NCI-H524 treated with DMSO at 0.1 percent for 48 hours (cell line): ENCODE results near the gene AKAP1.

Experiments used
- DNase-seq: peaks from one replicate; lab custom pipeline; 2025; lab: John Stamatoyannopoulos, UW

AKAP1 gene

DNA sequence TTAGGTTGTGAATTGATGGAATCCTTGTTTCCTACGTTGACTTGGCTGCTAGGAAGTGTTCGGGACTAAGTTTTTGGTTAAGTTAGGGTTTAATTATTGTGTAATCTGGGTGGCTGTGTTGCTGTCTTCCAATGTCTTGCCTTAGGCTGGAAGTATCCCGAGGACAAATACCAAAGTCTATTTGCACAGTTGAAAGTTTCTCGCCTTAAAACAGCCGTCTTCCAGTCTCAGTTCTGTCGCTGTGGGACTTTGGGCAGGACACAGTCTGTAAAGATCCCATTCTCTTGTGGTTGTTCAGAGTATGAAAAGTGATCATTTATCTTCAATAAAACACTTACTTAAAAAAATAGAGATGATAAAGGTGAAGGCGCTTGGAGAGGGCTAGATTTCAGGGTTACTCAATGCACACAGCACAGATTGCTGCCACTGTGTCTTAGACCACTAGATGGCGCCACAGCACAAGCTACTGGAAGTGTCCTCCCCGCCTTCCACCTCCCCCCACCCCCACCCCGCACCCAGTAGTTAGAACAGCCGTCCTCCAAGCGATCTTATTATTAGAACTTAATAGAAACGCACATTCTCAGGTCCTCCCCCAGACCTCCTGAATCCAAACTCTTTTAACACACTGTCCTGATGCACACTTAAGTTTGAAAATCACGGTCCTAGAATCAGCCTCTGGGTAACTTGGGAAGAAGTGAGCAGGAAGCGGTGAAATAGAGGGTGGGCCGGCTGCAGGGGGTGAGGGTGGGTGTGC is 45.8 kb downstream of the AKAP1 start:
- DNase-seq: peak; percentile 26

DNA sequence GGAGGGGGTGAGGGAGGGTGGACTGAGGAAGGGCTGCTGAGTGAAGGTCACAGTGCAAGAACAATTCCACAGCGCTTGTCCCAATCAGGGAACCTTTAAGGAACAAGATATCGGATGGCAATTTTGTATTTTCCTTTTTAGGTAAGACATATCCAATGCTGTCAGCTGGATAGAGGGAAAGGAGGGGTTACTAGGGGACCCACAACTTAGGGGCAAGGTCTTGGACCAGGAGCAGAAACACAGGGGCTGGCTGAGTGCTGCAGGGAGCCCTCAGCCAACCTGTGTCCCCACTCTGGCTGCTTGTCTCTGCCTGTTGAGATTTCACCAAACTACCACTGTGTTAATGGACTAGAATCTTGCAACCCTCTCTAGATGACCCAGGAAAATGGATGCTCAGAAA is 47.6 kb downstream of the AKAP1 start:
- DNase-seq: no peak

DNA sequence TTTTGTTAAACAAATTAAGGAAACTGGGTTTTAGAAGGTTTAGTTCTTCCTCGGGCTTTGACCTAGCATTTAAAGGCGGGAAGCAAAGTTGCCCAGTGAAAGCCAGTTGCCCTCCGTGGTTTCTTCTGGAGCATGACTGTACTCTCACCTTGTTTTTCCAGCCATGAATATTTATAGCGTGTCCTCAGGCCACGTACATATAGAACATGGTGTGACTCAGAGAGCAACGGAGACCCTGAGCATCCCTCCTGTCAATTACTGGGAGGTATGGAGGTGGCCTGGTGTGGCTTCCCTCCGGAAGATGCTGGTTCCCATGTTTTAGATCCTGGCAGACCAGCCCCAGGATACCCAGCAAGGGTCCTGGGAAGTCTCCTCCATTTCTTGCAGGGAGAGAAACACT is 48.4 kb downstream of the AKAP1 start:
- DNase-seq: no peak

DNA sequence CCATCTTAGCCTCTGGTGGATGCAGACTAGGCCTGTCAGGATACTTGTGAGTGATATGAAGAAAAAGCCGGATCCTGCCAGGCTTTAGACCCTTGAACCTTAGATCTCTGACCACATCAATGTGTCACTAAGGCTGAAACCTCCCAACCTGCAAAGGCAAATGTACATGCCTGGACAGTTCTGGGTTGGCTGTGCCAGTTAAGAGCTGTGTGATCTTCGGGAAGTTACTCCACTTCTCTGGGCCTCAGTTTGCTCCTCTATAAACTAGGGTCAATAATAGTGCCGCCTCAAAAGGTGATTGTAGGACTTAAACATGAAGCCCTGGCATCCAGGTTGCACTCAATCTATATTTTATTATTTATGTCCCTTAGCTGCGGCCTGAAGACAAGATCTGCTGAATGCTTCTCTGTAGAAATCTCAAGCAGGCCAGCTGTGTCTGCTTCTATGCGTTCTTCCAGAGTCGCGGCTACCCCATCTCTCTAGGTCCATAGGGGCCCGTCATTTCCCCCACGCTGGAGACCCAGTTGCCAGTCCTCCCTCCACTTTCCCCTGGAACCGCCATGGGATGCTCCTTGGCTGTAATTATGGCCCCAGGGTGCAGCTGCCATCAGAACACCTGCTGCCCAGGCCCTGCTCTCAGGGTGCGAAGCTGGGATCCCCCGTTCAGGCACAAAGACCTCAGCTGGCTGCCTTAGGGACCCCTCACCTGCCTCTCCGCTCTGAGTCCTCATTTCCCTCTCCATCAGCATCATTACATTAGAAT is 50.2 kb downstream of the AKAP1 start:
- no peak for DNase-seq

DNA sequence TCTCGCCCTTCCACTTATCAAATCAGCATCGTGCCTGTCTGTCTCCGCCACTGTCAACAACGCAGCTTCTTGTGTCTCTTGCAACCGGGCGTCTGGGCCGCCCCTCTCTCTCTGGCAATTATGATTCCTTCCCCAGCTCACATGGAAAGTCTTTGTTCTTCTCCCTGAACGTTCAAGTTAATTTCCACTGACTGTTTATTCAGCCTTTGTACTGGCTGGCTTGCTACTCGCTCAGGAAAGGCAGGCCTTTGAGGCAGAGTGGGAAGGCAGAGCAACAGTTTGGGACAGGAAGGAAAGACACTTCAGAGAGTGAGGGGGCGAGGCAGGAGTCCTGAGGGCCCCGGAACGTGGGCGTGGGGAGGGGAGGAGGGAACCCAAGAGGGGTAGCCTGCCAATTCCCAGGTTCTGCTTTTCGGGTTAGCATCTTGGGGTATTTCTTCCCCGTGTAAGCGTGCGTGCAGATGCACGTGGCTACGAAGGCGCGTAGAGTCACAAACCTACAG is 50.8 kb downstream of the AKAP1 start:
- no peak for DNase-seq

DNA sequence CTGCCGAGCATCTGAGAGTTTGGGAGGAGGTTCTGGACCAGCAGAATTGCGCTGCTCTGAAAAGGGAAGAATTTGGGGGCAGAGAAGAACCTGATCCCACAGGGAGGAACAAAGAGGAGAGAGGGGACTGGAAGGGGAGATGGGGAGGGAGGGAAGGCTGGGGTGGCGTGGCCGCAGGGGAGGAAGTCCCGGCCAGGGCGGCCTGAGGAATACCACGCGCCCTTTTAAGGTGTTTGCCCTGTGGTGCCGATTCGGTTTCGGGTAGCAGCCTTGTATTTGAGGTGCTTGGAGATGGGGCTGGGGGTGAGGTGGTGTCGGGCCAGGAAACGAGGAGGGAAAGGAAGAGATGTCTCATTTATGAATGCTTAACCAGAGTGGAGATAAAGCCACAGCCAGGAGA is 51.3 kb downstream of the AKAP1 start:
- no peak for DNase-seq

DNA sequence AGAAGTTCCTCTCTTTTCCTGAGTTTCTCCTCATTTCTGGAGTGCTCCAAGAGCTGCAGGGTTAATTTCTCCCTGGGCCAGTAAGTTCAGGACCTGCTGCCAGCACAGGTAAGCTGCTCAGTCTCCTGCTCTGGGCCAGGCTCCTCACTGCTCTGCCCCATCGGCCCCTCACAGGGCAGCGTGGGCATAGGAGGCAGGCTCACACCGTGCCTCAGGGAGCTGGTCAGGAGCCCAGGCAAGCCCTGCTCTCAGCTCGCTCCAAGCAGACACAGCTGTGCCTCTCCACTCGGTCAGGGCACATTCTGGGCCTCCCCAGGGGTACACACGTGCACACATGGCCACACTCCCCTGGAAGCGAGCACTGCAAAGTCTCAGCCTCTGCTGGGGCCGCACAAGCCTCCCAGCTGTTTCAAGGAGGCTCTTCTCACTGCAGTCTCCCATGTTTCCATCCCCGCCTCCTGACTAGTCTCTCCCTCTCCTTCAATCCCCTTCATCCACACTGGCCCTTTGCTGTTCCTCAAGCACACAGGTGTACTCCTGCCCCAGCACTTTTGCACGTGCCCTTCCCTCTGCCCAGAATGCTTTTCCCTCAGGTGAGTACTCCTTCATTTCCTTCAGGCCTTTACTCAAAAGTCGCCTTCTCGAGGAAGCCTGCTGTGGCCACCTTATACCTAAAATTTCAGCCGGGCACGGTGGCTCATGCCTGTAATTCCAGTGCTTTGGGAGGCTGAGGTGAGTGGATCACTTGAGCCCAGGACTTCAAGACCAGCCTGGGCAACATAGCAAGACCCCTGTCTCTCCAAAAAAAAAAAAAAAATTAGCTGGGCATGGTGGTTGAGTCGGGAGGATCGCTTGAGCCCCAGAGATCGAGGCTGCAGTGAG is 53.2 kb downstream of the AKAP1 start:
- DNase-seq: no peak

DNA sequence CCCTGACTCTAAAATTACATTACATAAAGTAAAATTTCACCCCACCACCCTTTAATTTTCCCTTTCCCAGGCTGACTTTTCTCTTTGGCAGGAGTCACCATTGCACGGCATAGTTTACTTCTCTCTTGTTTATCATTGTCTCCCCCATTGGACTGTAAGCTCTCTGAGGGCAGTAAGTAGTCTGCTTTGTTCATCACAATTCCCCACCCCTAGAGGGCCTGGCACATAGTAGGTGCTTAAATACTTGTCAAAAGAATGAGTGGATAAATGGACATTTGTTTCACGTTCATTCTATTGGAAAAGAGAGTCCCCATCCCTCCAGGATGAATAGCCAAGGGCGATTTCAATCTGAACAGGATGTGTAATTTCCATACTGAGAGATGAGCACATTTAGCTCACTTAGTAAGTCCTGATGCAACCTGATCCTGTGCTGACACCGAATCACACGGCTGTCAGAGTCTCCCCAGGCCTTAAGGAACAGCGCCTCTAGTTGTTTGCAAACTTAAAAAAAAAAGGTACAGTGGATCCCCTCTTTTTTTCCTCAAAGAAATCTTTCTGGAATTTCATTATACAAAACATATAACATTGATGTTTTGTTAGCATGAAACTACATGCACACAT is 54.0 kb downstream of the AKAP1 start:
- no peak for DNase-seq

DNA sequence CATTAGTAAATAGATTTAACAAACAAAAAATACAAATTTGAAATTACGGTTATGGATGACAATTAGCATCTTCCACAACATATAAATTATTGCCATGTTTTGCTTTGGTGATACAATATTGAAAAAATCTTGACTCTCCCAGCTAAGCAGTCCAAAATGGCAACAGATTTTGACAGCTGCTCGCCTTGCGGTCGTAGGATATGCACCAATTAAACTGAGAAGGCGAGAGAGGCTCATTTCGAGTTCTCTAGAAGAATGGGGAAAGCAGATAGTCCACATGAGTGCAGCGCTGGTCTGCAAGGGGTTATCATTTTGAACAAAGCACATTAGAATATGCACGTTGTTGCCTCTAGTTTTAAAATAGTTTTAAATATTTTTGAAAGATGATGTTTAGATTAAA is 55.3 kb downstream of the AKAP1 start:
- no peak for DNase-seq

DNA sequence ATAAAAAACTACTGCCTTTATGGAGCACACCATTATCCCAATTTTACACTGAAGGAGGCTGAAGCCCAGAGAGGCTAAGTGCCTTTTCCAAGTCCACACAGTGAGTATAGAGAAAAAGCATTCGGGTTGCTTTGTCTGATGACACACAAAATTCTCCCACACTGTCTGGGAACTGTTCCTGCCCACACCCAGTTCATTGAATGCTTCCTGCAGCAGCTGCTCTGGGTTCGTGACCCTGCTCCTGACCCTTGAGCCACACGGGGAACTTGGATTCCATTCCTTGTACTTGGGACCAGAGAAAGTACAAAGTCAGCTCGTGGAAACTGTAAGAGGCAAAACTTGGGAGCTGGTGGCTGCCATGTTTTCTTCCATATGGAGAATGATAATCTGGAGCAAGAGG is 57.9 kb downstream of the AKAP1 start:
- no peak for DNase-seq

DNA sequence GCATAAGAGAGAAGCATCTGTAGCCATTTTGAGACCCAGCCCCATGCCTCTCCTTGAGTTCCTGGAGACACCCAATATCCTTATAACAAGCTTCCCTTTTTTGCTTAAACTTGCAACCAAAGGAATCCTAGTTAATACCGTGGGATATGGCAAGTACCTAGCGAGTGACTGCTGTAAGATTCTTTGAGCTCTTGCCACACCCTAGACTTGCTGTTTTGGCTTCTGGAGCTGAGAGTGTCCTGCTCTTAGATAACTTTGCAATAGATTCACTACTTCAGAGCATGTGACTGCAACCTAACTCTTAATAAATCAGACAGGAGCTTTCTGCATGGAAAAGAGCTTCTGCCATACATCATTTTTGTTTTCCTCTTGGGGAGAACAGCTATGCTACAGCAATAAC is 58.3 kb downstream of the AKAP1 start:
- no peak for DNase-seq

DNA sequence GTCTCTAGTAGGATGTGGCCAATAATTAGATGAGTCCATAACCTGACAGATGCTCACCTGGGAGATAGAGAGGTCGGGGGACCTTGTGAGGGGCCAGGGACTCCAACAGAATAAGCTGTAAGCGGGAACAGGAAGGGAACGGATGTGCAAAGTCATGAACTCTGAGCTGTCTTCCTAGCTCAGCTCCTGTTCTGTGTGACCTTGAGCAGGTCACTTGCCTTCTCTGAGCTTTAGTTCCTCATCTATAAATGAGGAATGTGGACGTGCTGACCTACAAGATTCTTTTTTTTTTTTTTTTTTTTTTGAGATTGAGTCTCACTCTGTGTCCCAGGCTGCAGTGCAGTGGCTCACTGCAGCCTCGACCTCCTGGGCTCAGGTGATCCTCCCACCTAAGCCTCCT is 58.9 kb downstream of the AKAP1 start:
- DNase-seq: no peak

DNA sequence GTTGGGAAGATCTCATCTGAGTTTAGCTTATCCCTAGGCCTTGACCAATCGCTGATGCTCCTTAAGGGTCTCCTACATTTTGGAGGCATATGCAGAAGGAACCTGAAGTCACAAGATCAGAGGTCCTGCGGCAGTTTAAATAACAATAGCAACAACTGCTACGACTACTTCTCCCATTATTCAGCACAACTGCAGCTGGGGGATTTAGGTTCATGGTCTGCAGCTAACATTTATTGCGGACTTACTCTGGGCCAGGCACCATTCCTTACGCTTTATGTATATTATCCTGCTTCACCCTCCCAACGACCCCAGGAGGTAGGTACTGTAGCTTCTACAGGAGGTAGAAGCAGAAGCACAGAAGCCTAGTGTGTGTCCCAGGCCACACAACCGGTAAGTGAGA is 59.5 kb downstream of the AKAP1 start:
- no peak for DNase-seq

DNA sequence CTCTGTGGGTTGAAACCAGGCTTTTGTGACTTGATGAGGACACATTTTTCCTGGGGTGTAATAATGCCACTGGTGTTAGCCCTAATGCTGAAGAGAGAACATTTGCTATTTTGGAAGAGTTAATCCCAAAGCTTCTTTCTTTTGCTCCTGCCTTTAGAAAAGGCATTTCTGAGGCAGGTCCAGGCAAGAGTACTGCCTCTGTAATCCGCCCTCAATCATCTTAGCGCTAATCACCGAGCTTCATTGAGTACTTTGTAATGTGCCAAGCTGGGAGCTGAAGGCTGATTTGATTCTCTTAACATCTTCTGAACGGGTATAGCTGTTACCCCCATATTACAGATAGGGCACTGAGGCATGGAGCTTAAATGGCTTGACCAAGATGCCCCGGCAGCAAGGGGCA is 60.3 kb downstream of the AKAP1 start:
- no peak for DNase-seq

DNA sequence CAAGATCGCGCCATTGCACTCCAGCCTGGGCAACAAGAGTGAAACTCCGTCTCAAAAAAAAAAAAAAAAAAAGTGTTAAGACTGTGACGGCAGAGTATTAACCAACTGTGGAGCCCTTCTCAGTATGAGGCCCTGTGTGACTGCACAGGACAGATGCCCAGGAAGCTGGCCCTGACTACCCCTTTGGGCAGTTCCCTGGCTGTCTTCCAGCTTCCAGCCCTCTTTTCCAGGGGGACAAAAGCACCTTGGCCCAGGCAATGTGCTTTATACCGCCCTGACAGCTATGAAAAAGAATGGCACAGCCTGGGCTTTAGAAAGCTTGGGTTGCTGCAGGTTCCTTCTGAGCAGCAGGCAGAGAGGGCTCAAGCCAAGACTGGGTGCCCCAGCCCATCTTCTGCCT is 61.2 kb downstream of the AKAP1 start:
- no peak for DNase-seq

DNA sequence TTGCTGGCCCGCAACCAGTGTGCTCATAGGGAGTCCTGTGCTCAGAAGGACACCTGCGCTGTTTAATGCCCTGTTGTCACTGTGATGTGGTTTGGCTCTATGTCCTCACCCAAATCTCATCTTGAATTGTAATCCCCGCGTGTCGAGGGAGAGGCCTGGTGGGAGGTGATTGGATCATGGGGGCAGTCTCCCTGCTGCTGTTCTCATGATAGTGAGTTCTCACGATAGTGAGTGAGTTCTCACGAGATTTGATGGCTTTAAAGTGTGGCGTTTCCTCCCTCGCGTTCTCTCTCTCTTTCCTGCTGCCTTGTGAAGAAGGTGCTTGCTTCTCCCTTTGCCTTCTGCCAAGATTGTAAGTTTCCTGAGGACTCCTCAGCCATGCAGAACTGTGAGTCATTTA is 66.8 kb downstream of the AKAP1 start:
- no peak for DNase-seq

DNA sequence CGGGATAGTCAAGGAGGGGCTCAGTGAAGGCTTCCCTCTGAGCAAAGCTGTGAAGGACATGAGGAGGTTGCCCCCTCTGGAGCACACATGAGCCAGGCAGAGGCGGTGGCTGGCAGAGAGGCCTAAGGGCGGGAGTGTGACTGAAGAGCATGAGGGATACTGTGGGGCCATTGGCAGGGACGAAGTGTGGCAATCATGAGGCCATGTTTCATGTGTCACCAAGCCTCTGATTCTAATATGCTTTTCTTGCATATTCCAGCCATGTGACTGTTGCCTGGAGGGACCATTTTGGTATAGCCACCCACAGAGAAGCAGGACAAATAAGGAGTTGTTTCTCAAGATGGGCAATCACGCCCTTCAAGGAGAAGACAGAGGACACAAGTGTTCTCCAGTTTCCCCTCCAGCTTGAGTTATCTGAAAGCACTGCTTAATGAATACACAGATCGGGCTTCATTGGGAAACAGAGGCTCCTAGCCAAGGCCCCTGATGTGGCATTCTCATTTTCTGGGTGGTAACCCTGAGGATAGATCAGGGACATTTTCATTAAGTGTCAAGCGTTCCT is 68.0 kb downstream of the AKAP1 start:
- no peak for DNase-seq

DNA sequence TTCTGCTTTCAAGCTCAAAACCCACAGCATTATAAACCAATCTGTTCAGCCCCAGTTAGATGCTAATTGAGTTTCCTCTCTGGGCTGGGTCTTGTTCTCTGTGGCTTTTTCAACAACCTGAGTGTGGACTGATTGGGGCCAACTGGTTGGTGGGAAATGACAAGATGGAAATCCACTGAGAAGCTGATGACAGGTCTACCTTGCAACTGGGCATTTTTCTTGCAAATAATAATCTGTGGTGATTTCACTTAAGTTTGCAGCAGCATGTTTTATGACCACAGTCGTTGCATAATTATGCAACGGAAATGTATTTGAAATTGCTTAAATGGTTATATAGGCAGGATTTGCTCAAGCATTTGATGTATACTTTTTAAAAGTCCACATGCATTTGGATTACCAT is 69.9 kb downstream of the AKAP1 start:
- no peak for DNase-seq

DNA sequence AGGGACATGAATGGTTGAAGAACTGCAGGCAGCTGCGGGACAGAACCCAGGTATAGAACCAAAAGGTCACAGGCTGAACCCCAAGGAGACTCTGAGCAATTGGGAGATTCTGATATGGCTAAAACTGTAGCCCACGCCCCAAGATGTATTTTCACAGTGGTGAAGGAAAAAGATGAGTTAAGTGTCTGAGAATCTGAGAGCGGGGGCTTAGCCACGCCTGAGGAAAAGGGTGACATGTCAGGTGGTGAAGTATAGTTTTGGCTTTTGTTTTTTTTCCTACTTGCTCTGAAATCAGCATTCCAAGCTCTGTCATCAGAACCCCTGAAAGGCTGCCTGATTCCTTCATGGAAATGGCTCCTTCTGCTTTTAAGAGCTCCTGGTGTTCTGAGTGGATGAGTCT is 73.3 kb downstream of the AKAP1 start:
- DNase-seq: no peak

DNA sequence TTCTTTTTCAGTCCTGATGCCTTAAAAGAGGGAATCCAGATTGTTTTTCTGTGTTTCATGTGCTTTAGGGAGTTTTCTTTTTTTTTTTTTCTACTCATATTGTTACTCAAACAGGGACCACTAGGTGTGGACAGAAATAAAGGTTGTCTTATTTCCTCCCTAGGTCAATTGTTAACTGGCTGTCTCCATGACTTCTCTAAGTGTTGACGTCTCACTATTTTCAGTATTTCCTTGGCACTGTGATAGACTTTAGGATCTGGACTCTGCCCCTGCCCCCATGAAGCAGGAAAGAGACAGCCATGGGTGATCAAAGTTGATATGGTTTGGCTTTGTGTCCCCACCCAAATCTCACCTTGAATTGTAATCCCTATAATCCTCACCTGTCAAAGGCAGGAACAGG is 73.7 kb downstream of the AKAP1 start:
- no peak for DNase-seq

DNA sequence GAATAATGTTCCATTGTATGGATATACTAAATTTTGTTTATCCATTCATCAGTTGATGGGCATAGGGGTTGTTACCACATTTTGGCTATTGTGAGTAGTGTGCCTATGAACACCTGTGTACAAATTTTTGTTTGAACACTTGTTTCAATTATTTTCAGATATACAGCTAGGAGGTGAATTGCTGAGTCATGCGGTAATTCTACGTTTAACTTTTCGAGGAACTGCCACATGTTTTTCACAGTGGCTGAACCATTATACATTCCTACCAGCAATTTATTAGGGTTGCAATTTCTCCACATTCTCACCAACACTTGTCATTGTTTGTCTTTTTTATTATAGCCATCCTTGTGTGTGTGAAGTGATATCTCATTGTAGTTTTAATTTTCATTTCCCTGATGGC is 75.6 kb downstream of the AKAP1 start:
- no peak for DNase-seq

DNA sequence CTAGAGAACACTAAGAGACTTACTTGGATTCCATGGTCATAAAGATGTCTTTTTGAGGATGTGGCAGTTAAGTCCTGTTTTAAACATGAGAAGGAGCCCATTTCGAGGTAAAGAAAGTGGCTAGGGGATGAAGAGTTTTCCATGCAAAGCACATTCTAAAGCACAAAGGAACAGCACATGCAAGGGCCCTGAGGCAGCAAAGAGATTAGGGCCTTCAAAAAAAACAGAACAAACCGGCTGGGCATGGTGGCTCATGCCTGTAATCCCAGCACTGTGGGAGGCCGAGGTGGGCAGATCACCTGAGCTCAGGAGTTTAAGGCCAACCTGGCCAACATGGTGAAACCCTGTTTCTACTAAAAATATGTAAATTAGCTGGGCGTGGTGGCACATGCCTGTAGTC is 79.8 kb downstream of the AKAP1 start:
- DNase-seq: no peak
